OCI-LY1 (cell line): ENCODE results near the gene BLTP3A.
"Not testable (repeated sequence)": the region's sequence is repeated elsewhere in the genome, so short reads cannot be mapped to it uniquely, and the experiment has no call there.

Experiments
- H2AFZ ChIP-seq: fragments of 200-600 bp; sonication (generic), shearing (Covaris generic); 2 replicates; pipeline ENCODE4 v1.6.0; 2014; ENCODE audit warnings: antibody characterized with exemption, mild to moderate bottlenecking, low read length
- H3F3A ChIP-seq: fragments of 200-600 bp; sonication (generic), shearing (Covaris generic); 2 replicates; pipeline ENCODE4 v1.6.0; 2014; ENCODE audit warnings: mild to moderate bottlenecking, antibody characterized with exemption, low read length, moderate library complexity; ENCODE audit not compliant: insufficient read depth
- H3K27ac ChIP-seq: fragments of 200-600 bp; sonication (generic); 2 replicates; pipeline ENCODE4 v1.5.1; 2014; ENCODE audit warnings: low read length, mixed run types, mild to moderate bottlenecking, low read depth; ENCODE audit not compliant: poor library complexity, severe bottlenecking
- H3K27me3 ChIP-seq: fragments of 200-600 bp; sonication (generic); 2 replicates; pipeline ENCODE4 v1.6.0; 2014; ENCODE audit warnings: antibody characterized with exemption, mild to moderate bottlenecking, low read length, moderate library complexity; ENCODE audit not compliant: insufficient read depth
- H3K36me3 ChIP-seq: fragments of 200-600 bp; sonication (generic); 2 replicates; pipeline ENCODE4 v1.6.1; 2014; ENCODE audit warnings: mild to moderate bottlenecking, antibody characterized with exemption, low read length, moderate library complexity, mixed read lengths; ENCODE audit not compliant: insufficient read depth
- H3K4me1 ChIP-seq: fragments of 200-600 bp; sonication (generic); 2 replicates; pipeline ENCODE4 v1.5.1; 2014; ENCODE audit warnings: mild to moderate bottlenecking, low read length, moderate library complexity; ENCODE audit not compliant: insufficient read depth, severe bottlenecking
- H3K4me2 ChIP-seq: fragments of 200-600 bp; sonication (generic), shearing (Covaris generic); 2 replicates; pipeline ENCODE4 v1.6.1; 2014; ENCODE audit warnings: low read length
- H3K4me3 ChIP-seq: fragments of 200-600 bp; sonication (generic); 2 replicates; pipeline ENCODE4 v1.5.1; 2014; ENCODE audit warnings: low read length, low read depth, mild to moderate bottlenecking, mixed read lengths; ENCODE audit not compliant: poor library complexity, severe bottlenecking
- H3K79me2 ChIP-seq: fragments of 200-600 bp; shearing (Covaris generic); 2 replicates; pipeline ENCODE4 v1.6.1; 2016; ENCODE audit warnings: mixed run types, low read length, mixed read lengths; ENCODE audit not compliant: insufficient read depth
- H3K9ac ChIP-seq: fragments of 200-600 bp; sonication (generic), shearing (Covaris generic); 2 replicates; pipeline ENCODE4 v1.6.1; 2014; ENCODE audit warnings: mild to moderate bottlenecking, low read length, mixed read lengths
- H3K9me2 ChIP-seq: fragments of 200-600 bp; sonication (generic), shearing (Covaris generic); 2 replicates; pipeline ENCODE4 v1.6.1; 2014; ENCODE audit warnings: low read depth, mild to moderate bottlenecking, low read length, mixed read lengths
- H3K9me3 ChIP-seq: fragments of 200-600 bp; shearing (Covaris generic); 2 replicates; pipeline ENCODE4 v1.6.1; 2014; ENCODE audit warnings: low read length, mixed read lengths
- H4K20me1 ChIP-seq: fragments of 200-600 bp; sonication (generic), shearing (Covaris generic); 2 replicates; pipeline ENCODE4 v1.6.0; 2016; ENCODE audit warnings: mild to moderate bottlenecking, low read length; ENCODE audit not compliant: insufficient read depth
- CTCF ChIP-seq: fragments of 200-600 bp; sonication (generic), shearing (Covaris generic); IDR thresholded peaks from 2 replicates; pipeline ENCODE4 v1.5.1; 2017; ENCODE audit warnings: mild to moderate bottlenecking, antibody characterized with exemption, low read length, moderate library complexity, mixed read lengths
- EZH2 ChIP-seq: fragments of 200-600 bp; sonication (generic), shearing (Covaris generic); IDR thresholded peaks from 2 replicates; pipeline ENCODE4 v1.8.0; 2017; ENCODE audit warnings: borderline replicate concordance, mixed run types, mild to moderate bottlenecking, antibody characterized with exemption, low read length, moderate library complexity, mixed read lengths

The BLTP3A gene

GRCh38 chr6:34816635-34817301 is 24.9 kb downstream of the BLTP3A start:
- no peak overlapping the region for H3K27ac ChIP-seq
- H3K9me2 ChIP-seq, result no peaks in the 10 kb centered on the region
- H3F3A ChIP-seq, result no peaks in the 10 kb centered on the region
- H3K27me3 ChIP-seq, result no peaks in the 10 kb centered on the region
- no peak overlapping the region for H2AFZ ChIP-seq
- H3K9ac ChIP-seq, result no peak overlapping the region
- peaks cover 25% of the 10 kb centered on the region for H3K4me1 ChIP-seq
- no peak for TF ChIP-seq EZH2
- TF ChIP-seq CTCF, result no peak
- no peaks in the 10 kb centered on the region for H3K9me3 ChIP-seq
- no peak overlapping the region for H3K4me3 ChIP-seq
- peaks cover 36% of the 10 kb centered on the region for H3K79me2 ChIP-seq
- H3K36me3 ChIP-seq, result peaks cover 5% of the 10 kb centered on the region; the same call in 1 of the 2 replicates
- no peak overlapping the region; the same call in 1 of the 2 replicates for H3K4me2 ChIP-seq
- H4K20me1 ChIP-seq, result no peaks in the 10 kb centered on the region

GRCh38 chr6:34817446-34817845 is 25.6 kb downstream of the BLTP3A start:
- no peaks in the 10 kb centered on the region for H3K27me3 ChIP-seq
- peaks cover 36% of the 10 kb centered on the region for H3K79me2 ChIP-seq
- peaks cover 20% of the 10 kb centered on the region for H3K4me1 ChIP-seq
- no peaks in the 10 kb centered on the region for H3K9me3 ChIP-seq
- H3K9me2 ChIP-seq, result no peaks in the 10 kb centered on the region
- H3F3A ChIP-seq, result no peaks in the 10 kb centered on the region
- no peak overlapping the region for H3K9ac ChIP-seq
- H3K4me2 ChIP-seq, result no peak overlapping the region
- no peak overlapping the region for H3K27ac ChIP-seq
- no peak overlapping the region for H3K4me3 ChIP-seq
- no peak overlapping the region for H2AFZ ChIP-seq
- TF ChIP-seq CTCF, result no peak
- TF ChIP-seq EZH2, result no peak
- H3K36me3 ChIP-seq, result peaks cover 11% of the 10 kb centered on the region
- H4K20me1 ChIP-seq, result no peaks in the 10 kb centered on the region

- peaks cover 23% of the 10 kb centered on the region for H3K79me2 ChIP-seq
Observed at GRCh38 chr6:34818872-34819570, 27.1 kb downstream of the BLTP3A start.

More at GRCh38 chr6:34818872-34819570, 27.1 kb downstream of the BLTP3A start:
- H3K27ac ChIP-seq, H3K4me2 ChIP-seq, H3K27me3 ChIP-seq, H3K9me2 ChIP-seq, H3K9me3 ChIP-seq, H4K20me1 ChIP-seq, H3K4me3 ChIP-seq, H3K9ac ChIP-seq, H3F3A ChIP-seq, H2AFZ ChIP-seq: not testable (repeated sequence)
- H3K36me3 ChIP-seq, result peaks cover 25% of the 10 kb centered on the region
- H3K4me1 ChIP-seq, result peaks cover 20% of the 10 kb centered on the region
